Gastroesophageal sphincter (tissue), 4 donors: ENCODE measurements around the gene ZNF804A. TPM values are rescaled to one million over a fixed set of nuclear protein-coding genes. Genes with fewer than 3 reads are reported as not detected.

ENCODE experiments used
- ATAC-seq: fragments of 150-250 bp; one replicate; pipeline ENCODE4 v1.9.1; 2016; ENCODE audit warnings: mild to moderate bottlenecking, moderate library complexity
- H3K27ac ChIP-seq, 4 donors: fragments of 200-600 bp; sonication (generic) in 3 of 4; 1 replicate in 3 of 4; 2 replicates in 1 of 4; pipeline ENCODE4 v1.5.1; 2016 to 2019
- H3K27me3 ChIP-seq: fragments of 200-600 bp; sonication (generic); one replicate; pipeline ENCODE4 v1.5.1; 2019
- H3K36me3 ChIP-seq, 2 donors: fragments of 200-600 bp; sonication (generic); one replicate each; pipeline ENCODE4 v1.5.1; 2019; ENCODE audit warnings: control low read depth in 1 of 2
- H3K4me1 ChIP-seq, 3 donors: fragments of 200-600 bp; sonication (generic); 1 replicate in 2 of 3; 2 replicates in 1 of 3; pipeline ENCODE4 v1.5.1; 2016 to 2019; ENCODE audit warnings: control low read depth in 2 of 3
- H3K4me3 ChIP-seq, 2 donors: fragments of 200-600 bp; sonication (generic); one replicate each; pipeline ENCODE4 v1.5.1; 2019; ENCODE audit warnings: mild to moderate bottlenecking in 1 of 2, moderate library complexity in 1 of 2
- H3K9me3 ChIP-seq, 3 donors: fragments of 200-600 bp; sonication (generic); one replicate each; pipeline ENCODE4 v1.5.1; 2017 to 2019; ENCODE audit warnings: control low read depth in 2 of 3
- CTCF ChIP-seq, 4 experiments: fragments of 200-600 bp in 2 of 4; fragments of 450-650 bp in 2 of 4; sonication (generic) in 1 of 4; IDR thresholded peaks; one replicate each; pipeline ENCODE4 v1.5.1; 2017 to 2019; ENCODE audit warnings: antibody characterized with exemption in 4 of 4, mild to moderate bottlenecking in 2 of 4, moderate library complexity in 2 of 4
- EP300 ChIP-seq: sonication (generic); formaldehyde crosslinking; IDR thresholded peaks from one replicate; pipeline ENCODE4 v1.6.1; 2017; ENCODE audit warnings: antibody characterized with exemption, mild to moderate bottlenecking
- POLR2A ChIP-seq, 2 donors: fragments of 450-650 bp; IDR thresholded peaks; one replicate each; pipeline ENCODE4 v1.6.1; 2017; ENCODE audit warnings: antibody characterized with exemption in 2 of 2, mild to moderate bottlenecking in 2 of 2, moderate library complexity in 1 of 2
- POLR2AphosphoS5 ChIP-seq: sonication (generic); formaldehyde crosslinking; IDR thresholded peaks from one replicate; pipeline ENCODE4 v1.6.1; 2017; ENCODE audit warnings: antibody characterized with exemption
- WGBS, 2 donors: methylation state at CpG; one replicate each; pipeline ENCODE4 v1.1.5; 2018; ENCODE audit warnings: low coverage in 1 of 2; 5-methylcytosine and 5-hydroxymethylcytosine counted together
- total RNA-seq, 4 donors: library from RNA; depleted of rRNA; stranded (reverse); fragments of >200 nt; gene quantifications; one replicate each; pipeline ENCODE4 v1.1.0, GENCODE V29; 2016

The ZNF804A gene
- total RNA-seq, 4 donors from 2014 or later: under 0.01 to 0.08 (median 0.07) TPM; not detected in 1

- H3K4me1 ChIP-seq: no peaks in the 10 kb centered on the region
- no peak for ATAC-seq
- H3K9me3 ChIP-seq: no peaks in the 10 kb centered on the region
- H3K27ac ChIP-seq: no peak overlapping the region
- no peak for TF ChIP-seq EP300
- TF ChIP-seq POLR2AphosphoS5: no peak
- TF ChIP-seq POLR2A (IDR thresholded peaks at IDR 0.05): no peak
- no peak for TF ChIP-seq CTCF (IDR thresholded peaks at IDR 0.05)
- H3K27me3 ChIP-seq: no peaks in the 10 kb centered on the region
- no peaks in the 10 kb centered on the region for H3K36me3 ChIP-seq
- no peak overlapping the region for H3K4me3 ChIP-seq
- WGBS, 2 donors: 83 to 94% methylated on average over 3 of the region's 3 CpGs
Measured at GRCh38 chr2:184767059-184767458, 168.7 kb downstream of the ZNF804A start.

GRCh38 chr2:184769023-184769422, 170.7 kb downstream of the ZNF804A start:
- Histone ChIP-seq H3K36me3 (no peaks in the 10 kb centered on the region), H3K27ac (no peak overlapping the region), H3K9me3 (no peaks in the 10 kb centered on the region), H3K4me3 (no peak overlapping the region), H3K4me1 (no peaks in the 10 kb centered on the region), H3K27me3 (no peaks in the 10 kb centered on the region)
- WGBS, 2 donors: 36 to 76% methylated on average over 2 of the region's 2 CpGs
- TF ChIP-seq POLR2A (IDR thresholded peaks at IDR 0.05): no peak
- no peak for TF ChIP-seq CTCF (IDR thresholded peaks at IDR 0.05)
- TF ChIP-seq EP300: no peak
- TF ChIP-seq POLR2AphosphoS5: no peak
- ATAC-seq: no peak

GRCh38 chr2:184769686-184770085, 171.4 kb downstream of the ZNF804A start:
- Histone ChIP-seq H3K36me3 (no peaks in the 10 kb centered on the region), H3K9me3 (no peaks in the 10 kb centered on the region), H3K4me1 (no peaks in the 10 kb centered on the region), H3K4me3 (no peak overlapping the region), H3K27ac (no peak overlapping the region), H3K27me3 (no peaks in the 10 kb centered on the region)
- no peak for TF ChIP-seq CTCF (IDR thresholded peaks at IDR 0.05)
- no peak for TF ChIP-seq EP300
- TF ChIP-seq POLR2A (IDR thresholded peaks at IDR 0.05): no peak
- TF ChIP-seq POLR2AphosphoS5: no peak
- WGBS, 2 donors: 35 to 57% methylated on average over 1 of the region's 1 CpG
- no peak for ATAC-seq

GRCh38 chr2:184779777-184780176, 181.4 kb downstream of the ZNF804A start:
- Histone ChIP-seq H3K27me3 (no peaks in the 10 kb centered on the region), H3K4me3 (no peak overlapping the region), H3K9me3 (no peaks in the 10 kb centered on the region), H3K27ac (no peak overlapping the region), H3K4me1 (no peaks in the 10 kb centered on the region), H3K36me3 (no peaks in the 10 kb centered on the region)
- WGBS, 2 donors: 83 to 86% methylated on average over 2 of the region's 2 CpGs
- TF ChIP-seq POLR2AphosphoS5: no peak
- no peak for TF ChIP-seq EP300
- no peak for TF ChIP-seq POLR2A (IDR thresholded peaks at IDR 0.05)
- TF ChIP-seq CTCF (IDR thresholded peaks at IDR 0.05): no peak
- ATAC-seq: no peak

- TF ChIP-seq EP300: no peak
- TF ChIP-seq POLR2AphosphoS5: no peak
- no peak for TF ChIP-seq CTCF (IDR thresholded peaks at IDR 0.05)
- no peak for TF ChIP-seq POLR2A (IDR thresholded peaks at IDR 0.05)
- Histone ChIP-seq H3K36me3 (no peaks in the 10 kb centered on the region), H3K9me3 (no peaks in the 10 kb centered on the region), H3K27me3 (no peaks in the 10 kb centered on the region), H3K4me3 (no peak overlapping the region), H3K27ac (no peak overlapping the region), H3K4me1 (no peaks in the 10 kb centered on the region)
- WGBS, 2 donors: 30 to 63% methylated on average over 1 of the region's 1 CpG
- no peak for ATAC-seq
Measured at GRCh38 chr2:184780384-184780783, 182.1 kb downstream of the ZNF804A start.
